ENCODE measurements around the gene ZNF705A.

DNA sequence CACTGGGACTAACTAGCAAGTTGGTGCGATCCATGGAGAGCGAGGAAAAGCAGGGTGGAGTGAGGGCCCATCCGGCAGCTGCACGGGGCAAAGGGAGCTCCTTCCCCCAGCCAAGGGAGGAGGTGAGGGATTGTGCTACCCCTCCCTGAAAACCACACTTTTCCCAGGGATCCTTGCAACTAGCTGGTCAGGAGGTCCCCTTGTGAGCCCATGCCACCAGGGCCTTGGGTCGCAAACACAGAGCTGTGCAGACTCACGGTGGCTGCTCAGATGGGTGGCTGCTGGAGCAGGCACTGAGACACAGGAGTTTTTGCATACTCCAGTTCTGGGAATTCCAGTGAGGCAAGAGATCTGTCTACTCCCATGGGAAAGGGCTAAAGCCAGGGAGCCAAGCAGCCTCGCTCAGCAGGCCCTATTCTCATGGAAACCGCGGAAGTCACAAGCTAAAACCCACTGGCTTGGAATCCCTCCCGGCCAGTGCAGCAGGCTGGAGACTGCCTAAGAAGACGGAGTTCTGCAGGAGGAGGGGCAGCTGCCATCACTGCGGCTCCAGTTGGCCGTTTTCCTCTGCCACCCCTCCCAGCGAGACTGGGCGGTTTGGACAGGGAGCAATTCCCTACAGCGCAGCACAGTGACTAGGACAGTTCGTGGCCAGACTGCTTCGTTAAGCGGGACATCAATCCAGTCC, 10.9 kb upstream of the ZNF705A start:
- TF ChIP-seq, protein P1, sequence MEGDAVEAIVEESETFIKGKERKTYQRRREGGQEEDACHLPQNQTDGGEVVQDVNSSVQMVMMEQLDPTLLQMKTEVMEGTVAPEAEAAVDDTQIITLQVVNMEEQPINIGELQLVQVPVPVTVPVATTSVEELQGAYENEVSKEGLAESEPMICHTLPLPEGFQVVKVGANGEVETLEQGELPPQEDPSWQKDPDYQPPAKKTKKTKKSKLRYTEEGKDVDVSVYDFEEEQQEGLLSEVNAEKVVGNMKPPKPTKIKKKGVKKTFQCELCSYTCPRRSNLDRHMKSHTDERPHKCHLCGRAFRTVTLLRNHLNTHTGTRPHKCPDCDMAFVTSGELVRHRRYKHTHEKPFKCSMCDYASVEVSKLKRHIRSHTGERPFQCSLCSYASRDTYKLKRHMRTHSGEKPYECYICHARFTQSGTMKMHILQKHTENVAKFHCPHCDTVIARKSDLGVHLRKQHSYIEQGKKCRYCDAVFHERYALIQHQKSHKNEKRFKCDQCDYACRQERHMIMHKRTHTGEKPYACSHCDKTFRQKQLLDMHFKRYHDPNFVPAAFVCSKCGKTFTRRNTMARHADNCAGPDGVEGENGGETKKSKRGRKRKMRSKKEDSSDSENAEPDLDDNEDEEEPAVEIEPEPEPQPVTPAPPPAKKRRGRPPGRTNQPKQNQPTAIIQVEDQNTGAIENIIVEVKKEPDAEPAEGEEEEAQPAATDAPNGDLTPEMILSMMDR (IDR thresholded peaks at IDR 0.05) = no peak
- TF ChIP-seq EZH2phosphoT487 (IDR thresholded peaks at IDR 0.05) = no peak
- no peak for TF ChIP-seq EZH2 (IDR thresholded peaks at IDR 0.05)
